Ishikawa (cell line): ENCODE data around the gene TMEM119.

Source experiments
- CEBPB ChIP-seq: IDR thresholded peaks from 2 replicates; pipeline ENCODE4 v1.6.1; 2012
- CREB1 ChIP-seq: IDR thresholded peaks from 2 replicates; pipeline ENCODE4 v1.6.1; 2012; ENCODE audit warnings: low read depth
- EGR1 ChIP-seq: IDR thresholded peaks from 2 replicates; pipeline ENCODE4 v1.6.1; 2012
- EP300 ChIP-seq: IDR thresholded peaks from 2 replicates; pipeline ENCODE4 v1.6.1; 2012; ENCODE audit warnings: borderline replicate concordance
- FOXM1 ChIP-seq: IDR thresholded peaks from 2 replicates; pipeline ENCODE4 v1.6.1; 2012; ENCODE audit warnings: low read depth, borderline replicate concordance
- MAX ChIP-seq: IDR thresholded peaks from 2 replicates; pipeline ENCODE4 v1.6.1; 2012
- NFIC ChIP-seq: IDR thresholded peaks from 2 replicates; pipeline ENCODE4 v1.6.1; 2012
- RAD21 ChIP-seq: IDR thresholded peaks from 2 replicates; pipeline ENCODE4 v1.6.1; 2012; ENCODE audit warnings: low read depth
- TAF1 ChIP-seq: IDR thresholded peaks from 2 replicates; pipeline ENCODE4 v1.6.1; 2012; ENCODE audit warnings: low read depth, mild to moderate bottlenecking
- TCF12 ChIP-seq: IDR thresholded peaks from 2 replicates; pipeline ENCODE4 v1.6.1; 2012; ENCODE audit warnings: low read depth
- TEAD4 ChIP-seq: IDR thresholded peaks from 2 replicates; pipeline ENCODE4 v1.6.1; 2012
- YY1 ChIP-seq: IDR thresholded peaks from 2 replicates; pipeline ENCODE4 v1.6.1; 2012; ENCODE audit warnings: low read depth
- ZBTB7A ChIP-seq: IDR thresholded peaks from 2 replicates; pipeline ENCODE4 v1.6.1; 2012; ENCODE audit warnings: low read depth
- TF ChIP-seq, protein P1 (sequence below): IDR thresholded peaks from 2 replicates; pipeline ENCODE4 v1.6.1; 2012
- TF ChIP-seq, protein P2 (sequence below): IDR thresholded peaks from 2 replicates; pipeline ENCODE4 v1.6.1; 2012; ENCODE audit warnings: low read depth, mild to moderate bottlenecking

TMEM119 gene

GRCh38 chr12:108620236-108620879 is 22.5 kb upstream of the TMEM119 start:
- no peak for TF ChIP-seq EP300
- peak; percentile 42; the same call in 1 of the 2 replicates for TF ChIP-seq CEBPB

- no peak for TF ChIP-seq ZBTB7A
- no peak for TF ChIP-seq YY1
- no peak for TF ChIP-seq FOXM1
Observed at GRCh38 chr12:108619369-108620160, 21.7 kb upstream of the TMEM119 start.

DNA sequence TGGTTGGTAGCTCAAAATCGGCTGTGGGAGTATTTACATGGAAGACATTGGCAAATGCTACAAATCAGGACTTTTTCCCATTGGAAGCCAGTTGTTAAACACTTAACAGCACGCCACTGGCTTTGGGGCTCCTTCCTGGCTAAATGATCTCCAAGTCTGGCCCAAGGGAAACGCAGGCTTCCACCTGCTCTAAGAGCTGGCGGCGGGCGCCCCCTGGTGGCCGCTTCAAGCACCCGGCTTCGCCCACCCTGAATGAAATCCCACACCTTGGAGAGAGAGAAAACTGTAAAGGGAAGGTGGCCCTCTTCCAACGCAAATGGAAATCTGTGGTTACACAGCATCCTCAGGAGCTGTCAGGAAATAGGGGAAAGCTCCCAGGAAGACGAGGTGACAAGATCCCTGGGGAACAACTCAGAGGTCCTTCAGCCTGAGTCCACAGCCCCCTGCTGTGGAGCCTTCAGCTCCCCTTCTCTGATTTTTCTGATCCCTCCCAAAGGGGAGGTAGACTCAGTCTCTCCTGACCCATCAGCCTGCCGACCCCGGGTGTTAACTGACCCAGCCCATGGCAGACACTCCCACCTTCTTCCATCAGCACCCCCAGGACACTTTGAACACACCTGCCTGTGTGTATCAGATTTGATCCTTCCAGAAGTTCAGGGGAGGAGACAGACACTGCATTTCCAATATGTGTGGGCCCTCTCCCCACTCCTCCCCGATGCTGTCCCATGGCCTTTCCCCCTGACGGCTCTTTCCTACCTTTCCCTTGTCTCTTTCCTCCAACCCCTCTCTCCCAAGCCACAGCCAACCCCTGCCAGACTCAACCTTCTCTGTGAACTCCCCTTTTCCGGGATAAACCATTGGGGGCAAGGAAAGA is 20.4 kb upstream of the TMEM119 start:
- TF ChIP-seq CEBPB (no peak), RAD21 (peak; percentile 98)

DNA sequence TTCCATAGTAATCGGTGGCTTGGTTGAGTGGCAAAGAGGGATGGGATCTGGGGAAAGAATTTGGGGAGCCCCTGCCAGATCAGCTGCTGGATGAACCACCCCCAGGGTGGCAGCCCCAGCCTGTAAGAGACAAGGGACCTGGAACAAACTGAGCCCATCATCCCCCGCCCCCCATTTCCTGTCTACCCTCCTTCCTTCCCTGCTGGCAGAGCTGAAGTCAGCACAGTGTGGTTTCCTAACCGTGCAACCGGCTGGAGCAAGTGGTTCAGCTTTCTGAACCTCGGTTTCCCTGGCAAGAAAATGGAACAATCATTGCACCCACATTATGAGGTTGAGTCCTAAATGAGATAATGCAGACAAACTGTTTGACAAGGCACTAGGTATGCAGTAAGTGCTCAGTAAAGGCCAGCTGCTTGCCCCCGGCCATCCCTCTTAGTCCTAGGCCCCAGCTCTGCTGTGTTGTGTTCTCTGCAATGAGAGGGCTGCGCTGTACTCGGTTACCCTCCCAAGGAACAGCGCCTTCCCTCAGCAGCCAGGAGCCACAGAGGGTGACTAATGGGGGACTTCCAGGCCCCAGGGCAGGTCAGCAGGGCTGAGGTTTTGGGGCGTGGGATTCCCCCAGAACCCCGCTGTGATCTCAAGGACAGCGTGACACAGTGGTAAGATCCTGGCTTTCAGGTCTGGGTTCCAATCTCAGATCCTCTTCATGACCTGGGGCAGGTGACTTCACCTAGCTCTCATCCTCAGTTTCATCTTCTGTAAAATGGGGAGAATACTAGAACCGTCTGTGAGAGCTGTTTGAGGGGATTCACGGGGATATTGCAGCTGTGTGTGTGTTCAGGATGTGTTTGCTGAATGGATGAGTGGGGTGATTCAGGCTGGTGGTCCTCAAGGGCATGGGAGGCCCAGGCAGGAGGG is 19.3 kb upstream of the TMEM119 start:
- TF ChIP-seq MAX, result no peak
- no peak for TF ChIP-seq CEBPB
- TF ChIP-seq, protein P1, sequence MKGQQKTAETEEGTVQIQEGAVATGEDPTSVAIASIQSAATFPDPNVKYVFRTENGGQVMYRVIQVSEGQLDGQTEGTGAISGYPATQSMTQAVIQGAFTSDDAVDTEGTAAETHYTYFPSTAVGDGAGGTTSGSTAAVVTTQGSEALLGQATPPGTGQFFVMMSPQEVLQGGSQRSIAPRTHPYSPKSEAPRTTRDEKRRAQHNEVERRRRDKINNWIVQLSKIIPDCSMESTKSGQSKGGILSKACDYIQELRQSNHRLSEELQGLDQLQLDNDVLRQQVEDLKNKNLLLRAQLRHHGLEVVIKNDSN, result no peak
- TF ChIP-seq EP300, result no peak
- TF ChIP-seq RAD21, result no peak
- no peak for TF ChIP-seq TCF12
- TF ChIP-seq YY1, result no peak
- TF ChIP-seq FOXM1, result no peak
- TF ChIP-seq TAF1, result no peak
- no peak for TF ChIP-seq EGR1
- TF ChIP-seq NFIC, result no peak
- no peak for TF ChIP-seq TEAD4
- no peak for TF ChIP-seq CREB1
- TF ChIP-seq ZBTB7A, result no peak
- TF ChIP-seq, protein P2, sequence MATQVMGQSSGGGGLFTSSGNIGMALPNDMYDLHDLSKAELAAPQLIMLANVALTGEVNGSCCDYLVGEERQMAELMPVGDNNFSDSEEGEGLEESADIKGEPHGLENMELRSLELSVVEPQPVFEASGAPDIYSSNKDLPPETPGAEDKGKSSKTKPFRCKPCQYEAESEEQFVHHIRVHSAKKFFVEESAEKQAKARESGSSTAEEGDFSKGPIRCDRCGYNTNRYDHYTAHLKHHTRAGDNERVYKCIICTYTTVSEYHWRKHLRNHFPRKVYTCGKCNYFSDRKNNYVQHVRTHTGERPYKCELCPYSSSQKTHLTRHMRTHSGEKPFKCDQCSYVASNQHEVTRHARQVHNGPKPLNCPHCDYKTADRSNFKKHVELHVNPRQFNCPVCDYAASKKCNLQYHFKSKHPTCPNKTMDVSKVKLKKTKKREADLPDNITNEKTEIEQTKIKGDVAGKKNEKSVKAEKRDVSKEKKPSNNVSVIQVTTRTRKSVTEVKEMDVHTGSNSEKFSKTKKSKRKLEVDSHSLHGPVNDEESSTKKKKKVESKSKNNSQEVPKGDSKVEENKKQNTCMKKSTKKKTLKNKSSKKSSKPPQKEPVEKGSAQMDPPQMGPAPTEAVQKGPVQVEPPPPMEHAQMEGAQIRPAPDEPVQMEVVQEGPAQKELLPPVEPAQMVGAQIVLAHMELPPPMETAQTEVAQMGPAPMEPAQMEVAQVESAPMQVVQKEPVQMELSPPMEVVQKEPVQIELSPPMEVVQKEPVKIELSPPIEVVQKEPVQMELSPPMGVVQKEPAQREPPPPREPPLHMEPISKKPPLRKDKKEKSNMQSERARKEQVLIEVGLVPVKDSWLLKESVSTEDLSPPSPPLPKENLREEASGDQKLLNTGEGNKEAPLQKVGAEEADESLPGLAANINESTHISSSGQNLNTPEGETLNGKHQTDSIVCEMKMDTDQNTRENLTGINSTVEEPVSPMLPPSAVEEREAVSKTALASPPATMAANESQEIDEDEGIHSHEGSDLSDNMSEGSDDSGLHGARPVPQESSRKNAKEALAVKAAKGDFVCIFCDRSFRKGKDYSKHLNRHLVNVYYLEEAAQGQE, result no peak

- TF ChIP-seq EP300 (no peak), TCF12 (no peak), YY1 (no peak), CREB1 (no peak), NFIC (no peak), ZBTB7A (no peak), EGR1 (no peak), FOXM1 (no peak)
- TF ChIP-seq, protein P1, result no peak
Observed at GRCh38 chr12:108616359-108616758, 18.5 kb upstream of the TMEM119 start.

GRCh38 chr12:108615918-108616317 is 18.0 kb upstream of the TMEM119 start:
- TF ChIP-seq TEAD4 (no peak), ZBTB7A (no peak), NFIC (no peak), RAD21 (no peak), TCF12 (no peak), MAX (no peak), TAF1 (no peak), EGR1 (no peak), FOXM1 (no peak), EP300 (no peak), CEBPB (no peak), CREB1 (no peak), YY1 (no peak)
- TF ChIP-seq, protein P2, result no peak
- TF ChIP-seq, protein P1, result no peak
